Prostate gland (tissue), 2 donors: ENCODE measurements around the gene FBN3. TPM values are rescaled to one million over a fixed set of nuclear protein-coding genes. Genes with fewer than 3 reads are reported as not detected.

Experiments
- DNase-seq: peaks from one replicate; pipeline ENCODE4 v3.0.0-alpha.2; 2019; ENCODE audit warnings: low spot score
- H3K27ac ChIP-seq, 2 donors: fragments of 200-600 bp; sonication (generic); 2 replicates each; pipeline ENCODE4 v1.5.1; 2017 to 2019
- H3K27me3 ChIP-seq: fragments of 200-600 bp; sonication (generic); replicated peaks from 2 replicates; pipeline ENCODE4 v1.5.1; 2019; ENCODE audit not compliant: insufficient read depth
- H3K36me3 ChIP-seq, 2 donors: fragments of 200-600 bp; sonication (generic); 1 replicate in 1 of 2; 2 replicates in 1 of 2; pipeline versions ENCODE4 v1.5.1 to v1.8.1; 2017 to 2019
- H3K4me1 ChIP-seq: fragments of 200-600 bp; sonication (generic); replicated peaks from 2 replicates; pipeline ENCODE4 v1.5.1; 2019
- H3K4me3 ChIP-seq, 2 donors: fragments of 200-600 bp; sonication (generic); 2 replicates each; pipeline ENCODE4 v1.5.1; 2017 to 2019
- H3K9me3 ChIP-seq: fragments of 200-600 bp; sonication (generic); 2 replicates; pipeline ENCODE4 v1.5.1; 2017
- POLR2A ChIP-seq: fragments of 450-650 bp; IDR thresholded peaks from one replicate; pipeline ENCODE4 v1.6.1; 2016; ENCODE audit warnings: antibody characterized with exemption, mild to moderate bottlenecking
- POLR2AphosphoS5 ChIP-seq: sonication (generic); formaldehyde crosslinking; IDR thresholded peaks from one replicate; pipeline ENCODE4 v1.6.1; 2017; ENCODE audit warnings: antibody characterized with exemption
- WGBS: methylation state at CpG from one replicate; pipeline ENCODE4 v1.1.5; 2018; 5-methylcytosine and 5-hydroxymethylcytosine counted together
- intact Hi-C: fragments of 100-400 bp; cut with DNase I; formaldehyde crosslinking; loops from one replicate; pipeline ENCODE4 v1.14.2; 2022
- total RNA-seq, 2 donors: library from RNA; depleted of rRNA; stranded (reverse); fragments of >200 nt; gene quantifications; one replicate each; pipeline ENCODE4 v1.1.0, GENCODE V29; 2016
- TF ChIP-seq, protein P1 (sequence below), 4 experiments: fragments of 200-600 bp in 2 of 4; fragments of 450-650 bp in 2 of 4; sonication (generic) in 2 of 4; IDR thresholded peaks; 1 replicate in 3 of 4; 2 replicates in 1 of 4; pipeline ENCODE4 v1.5.1; 2016 to 2019; ENCODE audit warnings: antibody characterized with exemption in 4 of 4, mild to moderate bottlenecking in 2 of 4, moderate library complexity in 2 of 4

Gene FBN3
- total RNA-seq, 2 donors from 2014 or later = 3.1 to 5.2 TPM

DNA sequence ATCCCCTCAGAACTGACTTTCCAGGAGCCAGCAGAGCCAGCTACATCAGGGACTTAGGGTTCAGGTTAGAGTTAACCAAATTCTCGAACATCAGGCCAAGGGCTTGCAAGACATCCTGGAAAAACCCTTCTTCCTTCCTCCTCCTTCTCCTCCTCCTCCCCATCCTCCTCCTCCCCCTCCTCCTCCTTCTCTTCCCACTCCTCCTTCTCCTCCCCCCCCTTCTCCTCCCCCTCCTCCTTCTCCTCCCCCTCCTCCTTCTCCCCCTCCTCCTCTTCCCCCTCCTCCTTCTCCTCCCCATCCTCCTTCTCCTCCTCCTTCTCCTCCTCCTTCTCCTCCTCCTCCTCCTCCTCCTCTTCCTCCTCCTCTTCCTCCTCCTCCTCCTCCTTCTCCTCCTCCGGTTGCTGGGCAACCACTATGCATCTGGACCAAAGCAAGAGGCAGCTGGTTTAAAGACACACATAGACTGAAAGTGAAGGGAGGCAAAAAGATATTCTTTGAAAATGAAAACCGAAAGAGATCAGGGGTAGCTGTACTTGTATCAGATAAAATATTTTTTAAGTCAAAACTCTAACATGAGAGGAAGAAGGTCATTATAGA is 102.7 kb downstream of the FBN3 start:
- TF ChIP-seq POLR2AphosphoS5 (no peak), POLR2A (no peak)
- TF ChIP-seq, protein P1, sequence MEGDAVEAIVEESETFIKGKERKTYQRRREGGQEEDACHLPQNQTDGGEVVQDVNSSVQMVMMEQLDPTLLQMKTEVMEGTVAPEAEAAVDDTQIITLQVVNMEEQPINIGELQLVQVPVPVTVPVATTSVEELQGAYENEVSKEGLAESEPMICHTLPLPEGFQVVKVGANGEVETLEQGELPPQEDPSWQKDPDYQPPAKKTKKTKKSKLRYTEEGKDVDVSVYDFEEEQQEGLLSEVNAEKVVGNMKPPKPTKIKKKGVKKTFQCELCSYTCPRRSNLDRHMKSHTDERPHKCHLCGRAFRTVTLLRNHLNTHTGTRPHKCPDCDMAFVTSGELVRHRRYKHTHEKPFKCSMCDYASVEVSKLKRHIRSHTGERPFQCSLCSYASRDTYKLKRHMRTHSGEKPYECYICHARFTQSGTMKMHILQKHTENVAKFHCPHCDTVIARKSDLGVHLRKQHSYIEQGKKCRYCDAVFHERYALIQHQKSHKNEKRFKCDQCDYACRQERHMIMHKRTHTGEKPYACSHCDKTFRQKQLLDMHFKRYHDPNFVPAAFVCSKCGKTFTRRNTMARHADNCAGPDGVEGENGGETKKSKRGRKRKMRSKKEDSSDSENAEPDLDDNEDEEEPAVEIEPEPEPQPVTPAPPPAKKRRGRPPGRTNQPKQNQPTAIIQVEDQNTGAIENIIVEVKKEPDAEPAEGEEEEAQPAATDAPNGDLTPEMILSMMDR (IDR thresholded peaks at IDR 0.05) = no peak
- DNase-seq = no peak
- Histone ChIP-seq H3K4me3 (no peak overlapping the region), H3K36me3 (no peaks in the 10 kb centered on the region), H3K4me1 (no peaks in the 10 kb centered on the region), H3K27ac (no peak overlapping the region), H3K9me3 (no peaks in the 10 kb centered on the region), H3K27me3 (no peaks in the 10 kb centered on the region)
- WGBS = 64% methylated on average over 3 of the region's 3 CpGs
- intact Hi-C loops = no loop called here

DNA sequence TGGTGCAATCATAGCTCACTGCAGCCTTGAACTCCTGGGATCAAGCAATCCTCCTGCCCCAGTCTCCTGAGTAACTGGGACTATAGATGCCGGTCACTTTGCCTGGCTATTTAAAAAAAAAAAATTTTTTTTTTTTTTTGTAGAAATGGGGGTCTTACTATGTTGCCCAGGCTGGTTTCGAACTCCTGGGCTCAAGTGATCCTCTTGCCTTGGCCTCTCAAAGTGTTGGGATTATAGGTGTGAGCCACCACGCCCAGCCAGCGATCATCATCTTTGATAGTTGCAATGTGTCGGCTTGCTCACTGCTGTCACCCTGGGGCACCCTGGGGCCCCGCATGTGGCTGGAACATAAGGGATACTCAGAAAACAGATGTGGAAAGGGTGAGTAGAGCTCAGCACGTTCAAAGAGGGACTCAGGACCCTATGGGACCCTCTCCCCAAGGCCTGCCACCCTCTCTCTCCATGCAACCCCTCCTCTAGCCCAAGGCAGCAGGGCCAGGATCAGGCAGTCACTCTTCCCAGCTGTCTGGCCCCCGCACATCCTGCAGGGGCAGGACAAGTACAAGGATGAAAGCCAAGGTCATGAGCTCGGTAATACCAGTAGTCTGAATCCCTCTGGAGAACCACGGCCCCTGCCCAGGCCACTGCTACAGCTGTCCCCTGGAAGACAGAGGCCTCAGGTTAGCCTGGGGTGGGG is 103.4 kb downstream of the FBN3 start:
- no peaks in the 10 kb centered on the region for H3K27me3 ChIP-seq
- DNase-seq = no peak
- intact Hi-C loops = no loop called here

DNA sequence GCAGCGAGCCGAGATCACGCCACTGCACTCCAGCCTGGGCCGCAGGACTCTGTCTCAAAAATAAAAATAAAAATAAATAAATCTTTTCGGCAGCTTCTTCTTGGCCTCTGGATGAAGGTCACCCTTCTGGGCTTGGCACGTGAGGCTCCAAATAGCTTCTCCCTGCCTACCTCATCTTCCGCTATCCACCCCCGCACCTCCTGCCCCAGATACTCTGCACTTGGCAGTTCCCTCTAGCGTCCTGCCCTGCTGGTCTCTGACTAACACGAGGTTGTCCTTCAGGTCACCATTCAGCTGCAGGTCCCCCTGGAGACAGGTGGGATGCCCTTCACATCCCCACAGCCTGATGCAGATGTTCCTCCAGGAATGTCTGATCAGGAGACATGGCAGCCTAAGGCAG is 105.4 kb downstream of the FBN3 start:
- DNase-seq = no peak
- no peaks in the 10 kb centered on the region for H3K36me3 ChIP-seq
- H3K27ac ChIP-seq = no peak overlapping the region
- WGBS = 86% methylated on average over 10 of the region's 10 CpGs
- no peak overlapping the region for H3K4me3 ChIP-seq
- no peaks in the 10 kb centered on the region for H3K4me1 ChIP-seq
- no peaks in the 10 kb centered on the region for H3K27me3 ChIP-seq
- no peaks in the 10 kb centered on the region for H3K9me3 ChIP-seq
- intact Hi-C loops = no loop called here
- TF ChIP-seq, protein P1 (IDR thresholded peaks at IDR 0.05) = no peak
- TF ChIP-seq POLR2A (no peak), POLR2AphosphoS5 (no peak)

More for the DNA sequence above, 103.4 kb downstream of the FBN3 start:
- WGBS = 67% methylated on average over 10 of the region's 10 CpGs
- Histone ChIP-seq H3K27ac (no peak overlapping the region), H3K4me3 (no peak overlapping the region), H3K9me3 (no peaks in the 10 kb centered on the region), H3K4me1 (no peaks in the 10 kb centered on the region), H3K36me3 (no peaks in the 10 kb centered on the region)
- TF ChIP-seq POLR2A = no peak
- TF ChIP-seq, protein P1 (IDR thresholded peaks at IDR 0.05) = no peak
- no peak for TF ChIP-seq POLR2AphosphoS5

DNA sequence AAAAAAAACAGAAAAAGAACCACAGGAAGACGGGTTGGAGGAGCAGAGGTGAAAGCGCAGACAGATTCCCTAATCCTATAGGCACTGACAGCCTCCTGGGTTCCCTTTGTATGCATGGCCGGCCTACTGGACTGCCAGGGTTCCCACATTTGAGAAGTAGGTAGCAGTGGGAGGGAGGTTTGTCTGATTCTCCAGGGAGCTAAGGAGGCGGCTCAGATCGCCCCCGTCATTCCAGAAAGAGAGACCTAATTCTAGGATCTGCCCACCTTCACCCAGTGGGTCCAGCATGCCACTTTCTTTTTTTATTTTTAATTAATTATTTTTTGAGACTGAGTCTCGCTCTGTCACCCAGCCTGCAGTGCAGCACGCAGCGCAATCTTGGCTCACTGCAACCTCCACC is 106.5 kb downstream of the FBN3 start:
- Histone ChIP-seq H3K36me3 (no peaks in the 10 kb centered on the region), H3K9me3 (no peaks in the 10 kb centered on the region), H3K4me3 (no peak overlapping the region), H3K27me3 (no peaks in the 10 kb centered on the region), H3K27ac (no peak overlapping the region), H3K4me1 (no peaks in the 10 kb centered on the region)
- 90% methylated on average over 9 of the region's 9 CpGs for WGBS
- DNase-seq = no peak
- intact Hi-C loops = no loop called here
- TF ChIP-seq, protein P1 (IDR thresholded peaks at IDR 0.05) = no peak
- TF ChIP-seq POLR2AphosphoS5 (no peak), POLR2A (no peak)

DNA sequence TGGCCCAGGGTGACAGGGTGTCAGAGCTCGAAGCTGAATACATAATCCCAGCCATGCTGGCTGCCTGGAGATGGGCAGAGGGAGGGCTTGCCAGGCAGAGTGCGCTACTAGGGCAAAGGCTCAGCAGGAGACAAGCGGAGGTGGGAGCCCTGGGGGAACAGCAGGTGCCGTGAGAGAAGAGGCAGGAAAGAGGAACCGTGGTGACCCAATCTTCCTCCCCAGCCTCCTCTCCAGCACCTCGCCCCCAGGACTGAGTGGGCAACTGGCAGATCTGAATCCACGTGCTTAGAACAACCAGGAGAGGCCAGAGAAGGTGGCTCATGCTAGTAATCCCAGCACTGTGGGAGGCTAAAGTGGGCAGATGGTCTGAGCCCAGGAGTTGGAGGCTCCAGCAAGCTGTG is 107.9 kb downstream of the FBN3 start:
- intact Hi-C loops = no loop called here
- WGBS = 62% methylated on average over 7 of the region's 7 CpGs

More for the DNA sequence above, 107.9 kb downstream of the FBN3 start:
- Histone ChIP-seq H3K27me3 (no peaks in the 10 kb centered on the region), H3K36me3 (no peaks in the 10 kb centered on the region), H3K4me3 (no peak overlapping the region), H3K27ac (no peak overlapping the region), H3K9me3 (no peaks in the 10 kb centered on the region), H3K4me1 (no peaks in the 10 kb centered on the region)
- TF ChIP-seq POLR2A = no peak
- no peak for TF ChIP-seq POLR2AphosphoS5
- TF ChIP-seq, protein P1 (IDR thresholded peaks at IDR 0.05) = no peak
- DNase-seq = no peak
